ENCODE measurements around the gene HCST.

HCST gene

GRCh38 chr19:35860818-35861639, 41.3 kb upstream of the HCST start:
- no peak for DNase-seq (ENCODE audit: low read depth)
- H3K4me3 ChIP-seq (replicated peaks; ENCODE audit: low read depth, low read length): no peak overlapping the region
- no peak for TF ChIP-seq CTCF (IDR thresholded peaks at IDR 0.05; ENCODE audit: low read length, missing control alignments)

DNA sequence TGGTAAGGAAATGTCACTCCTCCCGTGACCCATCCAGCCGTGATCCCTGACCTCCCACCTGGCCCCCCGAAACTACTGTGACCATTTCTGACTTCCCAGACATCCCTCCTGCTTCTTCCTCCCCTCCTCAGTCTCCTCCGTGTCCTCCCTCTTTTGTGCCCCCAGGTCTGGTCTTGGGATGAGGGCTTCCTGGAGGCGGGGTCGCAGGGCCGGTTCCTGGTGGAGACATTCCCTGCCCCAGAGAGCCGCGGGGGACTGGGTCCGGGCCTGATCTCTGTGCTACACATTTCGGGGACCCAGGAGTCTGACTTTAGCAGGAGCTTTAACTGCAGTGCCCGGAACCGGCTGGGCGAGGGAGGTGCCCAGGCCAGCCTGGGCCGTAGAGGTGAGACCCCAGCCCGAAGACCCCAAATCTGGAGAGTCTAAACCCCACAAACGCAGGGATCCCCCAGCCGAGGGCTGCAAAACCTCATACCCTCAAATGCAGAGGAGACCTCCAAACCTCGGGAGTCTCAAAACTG, 40.6 kb upstream of the HCST start:
- TF ChIP-seq CTCF (IDR thresholded peaks at IDR 0.05; ENCODE audit: low read length, missing control alignments): no peak

DNA sequence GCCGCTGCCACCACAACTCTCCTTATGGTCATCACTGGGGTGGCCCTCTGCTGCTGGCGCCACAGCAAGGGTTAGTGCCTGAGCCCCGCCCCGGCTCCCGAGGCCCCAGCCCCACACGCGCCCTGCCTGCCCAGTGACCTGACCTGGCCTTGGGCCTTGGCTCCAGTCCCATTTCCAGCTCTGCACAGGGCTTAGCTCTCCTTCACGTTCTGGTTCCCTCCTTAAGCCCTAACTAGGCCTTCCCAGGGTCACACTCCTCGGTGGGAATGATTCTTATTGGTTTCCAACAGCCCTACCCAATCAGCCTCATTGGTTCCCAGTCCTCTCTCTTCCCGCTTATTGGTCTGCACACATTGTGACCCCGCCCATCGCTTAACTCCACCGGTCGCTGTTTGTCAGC, 39.8 kb upstream of the HCST start:
- no peak for TF ChIP-seq CTCF (IDR thresholded peaks at IDR 0.05; ENCODE audit: low read length, missing control alignments)
- no peak overlapping the region for H3K4me3 ChIP-seq (replicated peaks; ENCODE audit: low read depth, low read length)
- DNase-seq (ENCODE audit: low read depth): no peak

More for the DNA sequence above, 40.6 kb upstream of the HCST start:
- no peak overlapping the region for H3K4me3 ChIP-seq (replicated peaks; ENCODE audit: low read depth, low read length)
- DNase-seq (ENCODE audit: low read depth): no peak

DNA sequence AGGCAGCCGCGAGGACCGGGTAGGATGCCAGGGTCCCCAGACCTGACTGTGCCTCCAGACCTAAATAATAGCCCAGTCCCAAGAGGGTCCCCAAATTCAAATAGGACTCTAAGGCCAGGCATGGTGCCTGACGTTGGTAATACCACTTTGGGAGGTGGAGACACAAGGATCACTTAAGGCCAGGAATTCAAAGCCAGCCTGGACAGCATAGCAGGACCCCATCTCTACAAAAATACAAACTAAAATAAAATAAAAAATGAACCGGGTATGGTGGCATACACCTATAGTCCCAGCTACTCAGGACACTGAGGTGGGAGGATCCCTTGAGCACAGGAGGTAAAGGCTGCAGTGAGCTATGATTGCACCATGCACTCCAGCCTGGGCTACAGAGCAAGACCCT, 39.3 kb upstream of the HCST start:
- DNase-seq (ENCODE audit: low read depth): no peak
- no peak for TF ChIP-seq CTCF (IDR thresholded peaks at IDR 0.05; ENCODE audit: low read length, missing control alignments)
- H3K4me3 ChIP-seq (replicated peaks; ENCODE audit: low read depth, low read length): no peak overlapping the region

GRCh38 chr19:35868172-35868822, 34.0 kb upstream of the HCST start, which contains the start of gene APLP1:
Gene APLP1 (plus strand): TSS chr19:35868574. CDS start chr19:35868637, 63 bp downstream.
- DNase-seq (ENCODE audit: low read depth): peak; percentile 27
- TF ChIP-seq CTCF (IDR thresholded peaks at IDR 0.05; ENCODE audit: low read length, missing control alignments): no peak
- peak within 1 kb of the TSS; percentile 36 for H3K4me3 ChIP-seq (replicated peaks; ENCODE audit: low read depth, low read length)

DNA sequence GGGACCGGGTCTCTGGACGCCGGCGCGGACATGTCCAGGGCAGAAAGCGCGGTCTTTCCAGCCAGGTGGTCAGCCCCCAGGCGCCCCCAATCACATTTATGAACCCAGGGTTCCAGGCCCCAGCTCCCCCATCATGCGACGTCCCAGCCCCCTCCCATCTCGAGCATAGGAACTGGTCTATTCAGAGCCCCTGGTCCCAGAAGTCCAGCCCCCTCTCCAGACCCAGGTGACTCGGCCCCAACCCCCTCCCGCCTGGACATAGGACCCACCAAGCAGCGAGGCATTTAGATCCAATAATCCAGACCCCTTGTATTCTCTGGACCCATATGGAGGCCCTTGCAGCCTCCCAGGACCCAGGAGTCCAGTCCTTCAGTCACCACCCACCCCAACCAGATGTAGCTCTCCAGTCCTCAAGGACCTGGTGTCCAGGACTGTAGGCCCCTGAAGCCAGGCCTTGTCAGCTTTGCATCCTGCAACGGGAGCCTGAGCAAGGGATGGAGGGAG, 33.5 kb upstream of the HCST start:
- TF ChIP-seq CTCF (IDR thresholded peaks at IDR 0.05; ENCODE audit: low read length, missing control alignments): no peak
- H3K4me3 ChIP-seq (replicated peaks; ENCODE audit: low read depth, low read length): peak overlapping the region; percentile 36
- DNase-seq (ENCODE audit: low read depth): no peak

Data from fibroblast of pulmonary artery (primary cell).